Colon (tissue), 2 donors: Measurements from ENCODE around the gene HOXD12.

Experiments used
- FAIRE-seq: peaks from 2 replicates; lab custom pipeline; 2012; peaks lifted over from hg19 to GRCh38; lab: Jason Lieb, UNC
- donor health status: control.
- donor health status: control.

The HOXD12 gene

GRCh38 chr2:176121190-176122051 lies 21.8 kb downstream of the HOXD12 start:
- no peak for FAIRE-seq

GRCh38 chr2:176122052-176122682 lies 22.6 kb downstream of the HOXD12 start:
- no peak for FAIRE-seq

GRCh38 chr2:176122683-176123410 lies 23.3 kb downstream of the HOXD12 start, which contains the start of gene HOXD9:
Gene HOXD9, plus strand, starts transcription at chr2:176122719. Its CDS starts 50 bp downstream, at chr2:176122769.
- FAIRE-seq = no peak

- no peak for FAIRE-seq
These were observed 24.0 kb downstream of the HOXD12 start for GRCh38 chr2:176123411-176124109.

- FAIRE-seq = no peak
These were observed 24.7 kb downstream of the HOXD12 start for GRCh38 chr2:176124110-176124946.

- FAIRE-seq = no peak
These were observed 25.6 kb downstream of the HOXD12 start for GRCh38 chr2:176124947-176125771.

GRCh38 chr2:176125772-176126054 lies 26.1 kb downstream of the HOXD12 start:
- FAIRE-seq = no peak

- FAIRE-seq = peak; percentile 36
These were observed 27.6 kb downstream of the HOXD12 start for GRCh38 chr2:176126929-176127773.

GRCh38 chr2:176127774-176128072 lies 28.1 kb downstream of the HOXD12 start:
- FAIRE-seq = no peak

GRCh38 chr2:176128172-176128981 lies 28.8 kb downstream of the HOXD12 start:
- FAIRE-seq = no peak

- FAIRE-seq = no peak
These were observed 29.6 kb downstream of the HOXD12 start, which contains the start of gene HOXD8 for GRCh38 chr2:176128982-176129796. Gene HOXD8, plus strand, starts transcription at chr2:176129705. Its CDS starts 662 bp downstream, at chr2:176130367.

GRCh38 chr2:176129813-176130146 lies 30.2 kb downstream of the HOXD12 start:
- no peak for FAIRE-seq

GRCh38 chr2:176130147-176130956 lies 30.8 kb downstream of the HOXD12 start:
- no peak for FAIRE-seq

- FAIRE-seq = no peak
These were observed 31.6 kb downstream of the HOXD12 start for GRCh38 chr2:176130957-176131847.

GRCh38 chr2:176131848-176132158 lies 32.2 kb downstream of the HOXD12 start:
- no peak for FAIRE-seq
